Natural killer cell (primary cell): ENCODE results near the gene PNMA8C. TPM values are rescaled to one million over a fixed set of nuclear protein-coding genes. Genes with fewer than 3 reads are reported as not detected.

ENCODE experiments used
- ATAC-seq, 3 donors: fragments of 150-1000 bp in 2 of 3; fragments of 200-7000 bp in 1 of 3; cut with Tn5 transposase; 1 replicate in 1 of 3; 2 replicates in 2 of 3; pipeline ENCODE4 v1.10.0; 2021; ENCODE audit warnings: mild to moderate bottlenecking in 2 of 3, moderate library complexity in 2 of 3
- DNase-seq, 2 donors: peaks; one replicate each; pipeline versions ENCODE4 v3.0.0 to v3.0.0-alpha.2; 2013 to 2021; ENCODE audit warnings: mixed read lengths in 1 of 2
- H3K27ac ChIP-seq: one replicate; pipeline ENCODE4 v1.5.1; 2013; ENCODE audit warnings: mild to moderate bottlenecking, low read length
- H3K27me3 ChIP-seq: one replicate; pipeline ENCODE4 v1.6.1; 2013; ENCODE audit warnings: low read length; ENCODE audit not compliant: control insufficient read depth, insufficient read depth
- H3K36me3 ChIP-seq: one replicate; pipeline ENCODE4 v1.6.1; 2013; ENCODE audit warnings: low read length; ENCODE audit not compliant: control insufficient read depth, insufficient read depth
- H3K4me1 ChIP-seq: one replicate; pipeline ENCODE4 v1.6.1; 2013; ENCODE audit warnings: low read length; ENCODE audit not compliant: control insufficient read depth, insufficient read depth
- H3K4me3 ChIP-seq: one replicate; pipeline ENCODE4 v1.5.1; 2013; ENCODE audit warnings: low read length
- H3K9me3 ChIP-seq: one replicate; pipeline ENCODE4 v1.6.1; 2013; ENCODE audit warnings: low read length; ENCODE audit not compliant: control insufficient read depth, insufficient read depth
- H3K27ac Mint-ChIP-seq, 2 donors: one replicate each; pipeline ENCODE4 v1.8.0; 2022; ENCODE audit warnings: mild to moderate bottlenecking in 2 of 2, mixed read lengths in 2 of 2, moderate library complexity in 1 of 2
- H3K27me3 Mint-ChIP-seq, 2 donors: one replicate each; pipeline ENCODE4 v1.8.0; 2022; ENCODE audit warnings: low read depth in 2 of 2, mixed read lengths in 2 of 2
- H3K36me3 Mint-ChIP-seq: one replicate; pipeline ENCODE4 v1.8.0; 2022; ENCODE audit warnings: mixed read lengths
- H3K4me1 Mint-ChIP-seq, 2 donors: one replicate each; pipeline ENCODE4 v1.8.0; 2022; ENCODE audit warnings: mixed read lengths in 2 of 2
- H3K4me3 Mint-ChIP-seq: one replicate; pipeline ENCODE4 v1.8.0; 2022; ENCODE audit warnings: mild to moderate bottlenecking, moderate library complexity, mixed read lengths
- H3K9me3 Mint-ChIP-seq, 2 donors: one replicate each; pipeline ENCODE4 v1.8.0; 2022; ENCODE audit warnings: mixed read lengths in 2 of 2
- CTCF ChIP-seq: fragments of 200-600 bp; IDR thresholded peaks from one replicate; pipeline ENCODE4 v1.8.0; 2022; ENCODE audit warnings: antibody characterized with exemption
- WGBS: methylation state at CpG from one replicate; pipeline ENCODE4 v1.1.7; 2013; ENCODE audit warnings: missing lambda C conversion rate; ENCODE audit not compliant: insufficient coverage; 5-methylcytosine and 5-hydroxymethylcytosine counted together
- intact Hi-C: fragments of 100-400 bp; cut with micrococcal nuclease; formaldehyde crosslinking; loops from one replicate; pipeline ENCODE4 v1.14.2; 2022
- total RNA-seq, 4 donors: library from RNA; stranded (reverse); fragments of 120-200 nt in 1 of 4; gene quantifications; one replicate each; pipeline versions ENCODE4 v1.2.3 to v1.2.4, GENCODE V29; 2013 to 2022

Gene PNMA8C
- total RNA-seq, 3 donors from 2014 or later (not counting 1 experiment from before 2014, with no cell fraction given): 0.55 to 1.2 (median 0.87) TPM

GRCh38 chr19:46413262-46414031 is 15.3 kb downstream of the PNMA8C start, which contains the start of gene CCDC8:
TSS of gene CCDC8 (minus strand) at chr19:46413564. CDS start at chr19:46412810, 754 bp downstream.
- WGBS: 17% methylated on average over 46 of the region's 46 CpGs
- H3K27me3 ChIP-seq: peaks cover 41% of the 10 kb centered on the region
- H3K4me3 Mint-ChIP-seq: no peak within 1 kb of the TSS
- no peaks in the 10 kb centered on the region for H3K36me3 Mint-ChIP-seq
- no peaks in the 10 kb centered on the region for H3K4me1 Mint-ChIP-seq
- H3K4me1 ChIP-seq: no peaks in the 10 kb centered on the region
- H3K27ac Mint-ChIP-seq: no peak within 1 kb of the TSS
- TF ChIP-seq CTCF: no peak
- no peak for ATAC-seq
- H3K27me3 Mint-ChIP-seq: peaks cover 32 to 54% of the 10 kb centered on the region in 2 donors
- no peaks in the 10 kb centered on the region for H3K36me3 ChIP-seq
- H3K9me3 ChIP-seq: no peaks in the 10 kb centered on the region
- H3K27ac ChIP-seq: no peak within 1 kb of the TSS
- no peak for DNase-seq
- H3K9me3 Mint-ChIP-seq: no peaks in the 10 kb centered on the region
- no peak within 1 kb of the TSS for H3K4me3 ChIP-seq
- intact Hi-C loops: no loop called here

GRCh38 chr19:46412650-46413261 is 16.0 kb downstream of the PNMA8C start:
- Mint-ChIP-seq H3K4me1 (no peaks in the 10 kb centered on the region), H3K9me3 (no peaks in the 10 kb centered on the region), H3K36me3 (no peaks in the 10 kb centered on the region), H3K4me3 (no peak overlapping the region), H3K27me3 (peaks cover 39 to 61% of the 10 kb centered on the region in 2 donors), H3K27ac (no peak overlapping the region)
- intact Hi-C loops: no loop called here
- no peak for DNase-seq
- Histone ChIP-seq H3K9me3 (no peaks in the 10 kb centered on the region), H3K27ac (no peak overlapping the region), H3K36me3 (no peaks in the 10 kb centered on the region), H3K4me1 (no peaks in the 10 kb centered on the region), H3K4me3 (no peak overlapping the region), H3K27me3 (peaks cover 42% of the 10 kb centered on the region)
- WGBS: 19% methylated on average over 29 of the region's 29 CpGs
- ATAC-seq: no peak
- no peak for TF ChIP-seq CTCF

GRCh38 chr19:46411925-46412649 is 16.6 kb downstream of the PNMA8C start:
- TF ChIP-seq CTCF: no peak
- Histone ChIP-seq H3K4me3 (no peak overlapping the region), H3K27ac (no peak overlapping the region), H3K9me3 (no peaks in the 10 kb centered on the region), H3K36me3 (no peaks in the 10 kb centered on the region), H3K27me3 (peaks cover 42% of the 10 kb centered on the region), H3K4me1 (no peaks in the 10 kb centered on the region)
- Mint-ChIP-seq H3K4me1 (no peaks in the 10 kb centered on the region), H3K4me3 (no peak overlapping the region), H3K27me3 (peaks cover 46 to 66% of the 10 kb centered on the region in 2 donors), H3K9me3 (no peaks in the 10 kb centered on the region), H3K36me3 (no peaks in the 10 kb centered on the region), H3K27ac (no peak overlapping the region)
- intact Hi-C loops: no loop called here
- 64% methylated on average over 54 of the region's 54 CpGs for WGBS
- no peak for DNase-seq
- ATAC-seq: no peak
